Breast epithelium (tissue), 4 donors: Measurements from ENCODE around the gene DBP. TPM values are rescaled to one million over a fixed set of nuclear protein-coding genes. Genes with fewer than 3 reads are reported as not detected.
A peak's percentile ranks its signal among the peaks of the same experiment; 100 is the strongest.

Experiments used
- DNase-seq, 2 donors: peaks; one replicate each; pipeline ENCODE4 v3.0.0-alpha.2; 2019; ENCODE audit warnings: low spot score in 2 of 2
- H3K27ac ChIP-seq, 2 donors: fragments of 200-600 bp; sonication (generic) in 1 of 2; one replicate each; pipeline ENCODE4 v1.5.1; 2016 to 2019; ENCODE audit warnings: mild to moderate bottlenecking in 1 of 2
- H3K27me3 ChIP-seq, 2 donors: fragments of 200-600 bp; sonication (generic) in 1 of 2; one replicate each; pipeline versions ENCODE4 v1.5.1 to v1.6.0; 2017 to 2019; ENCODE audit warnings: control low read depth in 1 of 2, mild to moderate bottlenecking in 1 of 2
- H3K36me3 ChIP-seq: fragments of 200-600 bp; one replicate; pipeline ENCODE4 v1.5.1; 2019
- H3K4me1 ChIP-seq, 2 donors: fragments of 200-600 bp; sonication (generic); one replicate each; pipeline ENCODE4 v1.5.1; 2016 to 2019; ENCODE audit warnings: control low read depth in 1 of 2
- H3K4me3 ChIP-seq, 3 donors: fragments of 200-600 bp; sonication (generic); 1 replicate in 2 of 3; 2 replicates in 1 of 3; pipeline ENCODE4 v1.5.1; 2016 to 2019; ENCODE audit warnings: mild to moderate bottlenecking in 3 of 3, moderate library complexity in 2 of 3
- H3K9me3 ChIP-seq, 2 donors: fragments of 200-600 bp; sonication (generic) in 1 of 2; one replicate each; pipeline ENCODE4 v1.5.1; 2016 to 2019; ENCODE audit warnings: control low read depth in 1 of 2
- CTCF ChIP-seq, 3 donors: fragments of 450-650 bp; IDR thresholded peaks; one replicate each; pipeline ENCODE4 v1.5.1; 2016 to 2017; ENCODE audit warnings: antibody characterized with exemption in 3 of 3, mild to moderate bottlenecking in 3 of 3, moderate library complexity in 3 of 3
- POLR2A ChIP-seq: fragments of 450-650 bp; IDR thresholded peaks from one replicate; pipeline ENCODE4 v1.6.1; 2016; ENCODE audit warnings: antibody characterized with exemption, mild to moderate bottlenecking, moderate library complexity
- POLR2AphosphoS5 ChIP-seq, 3 donors: sonication (generic); formaldehyde crosslinking; IDR thresholded peaks; one replicate each; pipeline ENCODE4 v1.6.1; 2017; ENCODE audit warnings: antibody characterized with exemption in 3 of 3
- intact Hi-C: fragments of 100-400 bp; cut with DNase I; formaldehyde crosslinking; loops from one replicate; pipeline ENCODE4 v1.15.1; 2023; ENCODE audit warnings: low total_unique reads
- total RNA-seq, 3 donors: library from RNA; depleted of rRNA; stranded (reverse); fragments of >200 nt; gene quantifications; one replicate each; pipeline ENCODE4 v1.1.0, GENCODE V29; 2016

Gene DBP
- total RNA-seq, 3 donors from 2014 or later: 3.9 to 10.8 (median 5.0) TPM

DNA sequence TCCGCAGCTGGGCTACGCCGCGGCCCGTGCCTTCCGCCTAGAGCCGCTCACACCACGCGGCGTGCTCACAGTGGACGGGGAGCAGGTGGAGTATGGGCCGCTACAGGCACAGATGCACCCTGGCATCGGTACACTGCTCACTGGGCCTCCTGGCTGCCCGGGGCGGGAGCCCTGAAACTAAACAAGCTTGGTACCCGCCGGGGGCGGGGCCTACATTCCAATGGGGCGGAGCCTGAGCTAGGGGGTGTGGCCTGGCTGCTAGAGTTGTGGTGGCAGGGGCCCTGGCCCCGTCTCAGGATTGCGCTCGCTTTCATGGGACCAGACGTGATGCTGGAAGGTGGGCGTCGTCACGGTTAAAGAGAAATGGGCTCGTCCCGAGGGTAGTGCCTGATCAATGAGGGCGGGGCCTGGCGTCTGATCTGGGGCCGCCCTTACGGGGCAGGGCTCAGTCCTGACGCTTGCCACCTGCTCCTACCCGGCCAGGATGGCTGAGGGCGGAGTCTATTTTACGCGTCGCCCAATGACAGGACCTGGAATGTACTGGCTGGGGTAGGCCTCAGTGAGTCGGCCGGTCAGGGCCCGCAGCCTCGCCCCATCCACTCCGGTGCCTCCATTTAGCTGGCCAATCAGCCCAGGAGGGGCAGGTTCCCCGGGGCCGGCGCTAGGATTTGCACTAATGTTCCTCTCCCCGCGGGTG lies 7.4 kb downstream of the DBP start:
- Histone ChIP-seq H3K36me3 (no peaks in the 10 kb centered on the region), H3K4me1 (peaks cover 0 to 7% of the 10 kb centered on the region in 2 donors), H3K4me3 (no peak overlapping the region), H3K9me3 (no peaks in the 10 kb centered on the region), H3K27ac (peak overlapping the region in 1 of 2 donors; percentile 69), H3K27me3 (no peaks in the 10 kb centered on the region)
- no peak for DNase-seq
- intact Hi-C loops: no loop called here
- TF ChIP-seq POLR2AphosphoS5 (IDR thresholded peaks at IDR 0.05) (peak in 2 of 3 donors; percentile 5 to 7), CTCF (IDR thresholded peaks at IDR 0.05) (no peak)

- Histone ChIP-seq H3K4me1 (peaks cover 0 to 7% of the 10 kb centered on the region in 2 donors), H3K27me3 (no peaks in the 10 kb centered on the region), H3K36me3 (no peaks in the 10 kb centered on the region), H3K4me3 (no peak overlapping the region), H3K9me3 (no peaks in the 10 kb centered on the region), H3K27ac (peak overlapping the region in 1 of 2 donors; percentile 64)
- intact Hi-C loops: no loop called here
- DNase-seq: no peak
- TF ChIP-seq POLR2AphosphoS5 (IDR thresholded peaks at IDR 0.05): peak in 1 of 3 donors; percentile 9
- no peak for TF ChIP-seq POLR2A
Observed at GRCh38 chr19:48629297-48629598, 7.9 kb downstream of the DBP start.

- DNase-seq: no peak
- intact Hi-C loops: no loop called here
- Histone ChIP-seq H3K36me3 (no peaks in the 10 kb centered on the region), H3K27me3 (no peaks in the 10 kb centered on the region), H3K9me3 (no peaks in the 10 kb centered on the region), H3K27ac (peak overlapping the region in 1 of 2 donors; percentile 64), H3K4me3 (no peak overlapping the region), H3K4me1 (peaks cover 0 to 4% of the 10 kb centered on the region in 2 donors)
- TF ChIP-seq CTCF (IDR thresholded peaks at IDR 0.05): no peak
- no peak for TF ChIP-seq POLR2AphosphoS5 (IDR thresholded peaks at IDR 0.05)
- no peak for TF ChIP-seq POLR2A
Observed at GRCh38 chr19:48628486-48629296, 8.5 kb downstream of the DBP start.

DNA sequence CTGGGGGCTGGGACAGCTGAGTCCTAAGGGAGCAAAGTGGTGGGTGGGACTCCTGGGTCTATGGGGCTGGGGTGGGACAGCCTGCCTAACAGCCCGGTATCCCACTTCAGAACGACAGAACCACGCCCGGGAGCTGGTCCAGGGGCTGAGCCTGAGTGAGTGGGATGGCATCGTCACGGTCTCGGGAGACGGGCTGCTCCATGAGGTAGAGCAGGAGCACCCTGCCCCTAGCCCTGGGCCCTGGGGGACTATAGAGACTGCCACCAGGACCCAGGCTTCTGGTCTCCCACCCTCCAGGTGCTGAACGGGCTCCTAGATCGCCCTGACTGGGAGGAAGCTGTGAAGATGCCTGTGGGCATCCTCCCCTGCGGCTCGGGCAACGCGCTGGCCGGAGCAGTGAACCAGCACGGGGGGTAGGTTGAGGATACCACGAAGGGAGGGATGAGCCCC lies 9.3 kb downstream of the DBP start:
- peak overlapping the region; percentile 2 to 64 for H3K27ac ChIP-seq
- no peak for DNase-seq
- intact Hi-C loops: no loop called here
- H3K4me3 ChIP-seq: no peak overlapping the region
- no peaks in the 10 kb centered on the region for H3K9me3 ChIP-seq
- peaks cover 0 to 6% of the 10 kb centered on the region in 2 donors for H3K4me1 ChIP-seq
- H3K36me3 ChIP-seq: no peaks in the 10 kb centered on the region
- no peaks in the 10 kb centered on the region for H3K27me3 ChIP-seq
- TF ChIP-seq POLR2AphosphoS5 (IDR thresholded peaks at IDR 0.05): no peak
- no peak for TF ChIP-seq POLR2A
- TF ChIP-seq CTCF (IDR thresholded peaks at IDR 0.05): no peak

DNA sequence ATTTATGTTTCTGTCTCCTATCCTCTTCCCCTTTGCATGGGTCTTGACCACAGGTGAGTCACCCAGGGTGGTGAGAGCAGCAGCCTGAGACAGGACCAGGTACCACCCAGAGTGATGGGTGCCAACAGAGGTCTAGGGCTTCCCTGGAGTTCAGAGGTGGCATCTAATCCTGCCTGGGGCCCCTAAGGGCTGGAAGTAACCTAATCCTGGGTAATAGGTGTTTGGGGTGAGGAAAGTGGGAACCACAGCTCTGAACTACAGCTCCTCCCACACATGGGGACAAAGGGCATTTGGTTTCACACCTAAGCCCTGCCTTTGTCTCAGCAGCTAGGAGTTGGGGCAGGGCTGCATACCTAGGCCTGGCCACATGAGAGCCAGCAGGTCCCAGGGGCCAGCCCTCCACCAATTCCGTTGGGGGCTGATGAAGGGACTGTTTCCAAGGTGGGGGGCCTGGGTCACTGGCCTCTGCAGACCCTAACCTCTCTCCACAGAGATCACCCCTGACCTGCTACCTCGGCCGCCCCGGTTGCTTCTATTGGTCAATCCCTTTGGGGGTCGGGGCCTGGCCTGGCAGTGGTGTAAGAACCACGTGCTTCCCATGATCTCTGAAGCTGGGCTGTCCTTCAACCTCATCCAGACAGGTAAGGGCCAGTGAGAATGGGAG lies 9.8 kb downstream of the DBP start:
- intact Hi-C loops: no loop called here
- Histone ChIP-seq H3K9me3 (no peaks in the 10 kb centered on the region), H3K4me1 (peaks cover 0 to 6% of the 10 kb centered on the region in 2 donors), H3K4me3 (no peak overlapping the region), H3K36me3 (no peaks in the 10 kb centered on the region), H3K27me3 (no peaks in the 10 kb centered on the region), H3K27ac (peak overlapping the region in 1 of 2 donors; percentile 2)
- no peak for TF ChIP-seq POLR2A
- no peak for DNase-seq
